Trophoblast cell (in vitro differentiated cells and primary cell): Measurements from ENCODE around the gene ROR1.

Experiments
- DNase-seq, 2 donors: peaks; one replicate each; pipeline ENCODE4 v3.0.0-alpha.2; 2016
- H2AFZ ChIP-seq: 2 replicates; pipeline ENCODE4 v1.6.1; 2013; ENCODE audit warnings: low read length, moderate library complexity, mild to moderate bottlenecking; ENCODE audit not compliant: insufficient read depth, poor library complexity
- H2AK5ac ChIP-seq: 2 replicates; pipeline ENCODE4 v1.6.1; 2013; ENCODE audit warnings: mild to moderate bottlenecking, low read length
- H2BK120ac ChIP-seq: 2 replicates; pipeline ENCODE4 v1.6.1; 2013; ENCODE audit warnings: low read length, mild to moderate bottlenecking, moderate library complexity; ENCODE audit not compliant: insufficient read depth, poor library complexity
- H2BK12ac ChIP-seq: 2 replicates; pipeline ENCODE4 v1.6.1; 2013; ENCODE audit warnings: mild to moderate bottlenecking, low read length, moderate library complexity
- H2BK5ac ChIP-seq: 2 replicates; pipeline ENCODE4 v1.6.1; 2013; ENCODE audit warnings: low read length, low read depth, moderate library complexity, mild to moderate bottlenecking; ENCODE audit not compliant: poor library complexity
- H3K14ac ChIP-seq: 2 replicates; pipeline ENCODE4 v1.6.1; 2013; ENCODE audit warnings: mild to moderate bottlenecking, low read length
- H3K18ac ChIP-seq: 2 replicates; pipeline ENCODE4 v1.6.1; 2013; ENCODE audit warnings: mild to moderate bottlenecking, low read length
- H3K23ac ChIP-seq: 2 replicates; pipeline ENCODE4 v1.6.1; 2013; ENCODE audit warnings: low read length
- H3K27ac ChIP-seq: 2 replicates; pipeline ENCODE4 v1.5.1; 2013; ENCODE audit warnings: low read depth, mild to moderate bottlenecking, inconsistent platforms, low read length, moderate library complexity
- H3K27me3 ChIP-seq: 2 replicates; pipeline ENCODE4 v1.6.1; 2013; ENCODE audit warnings: inconsistent platforms, mild to moderate bottlenecking, low read length, moderate library complexity; ENCODE audit not compliant: insufficient read depth
- H3K36me3 ChIP-seq, 2 experiments: 1 replicate in 1 of 2; 2 replicates in 1 of 2; pipeline ENCODE4 v1.6.1; 2013; ENCODE audit warnings: low read length in 2 of 2, mild to moderate bottlenecking in 2 of 2, moderate library complexity in 1 of 2; ENCODE audit not compliant: insufficient read depth in 2 of 2, control insufficient read depth in 1 of 2
- H3K4ac ChIP-seq: 2 replicates; pipeline ENCODE4 v1.6.1; 2013; ENCODE audit warnings: low read depth, mild to moderate bottlenecking, low read length, moderate library complexity
- H3K4me1 ChIP-seq, 2 experiments: 1 replicate in 1 of 2; 2 replicates in 1 of 2; pipeline ENCODE4 v1.6.1; 2013; ENCODE audit warnings: low read length in 2 of 2, mild to moderate bottlenecking in 2 of 2, moderate library complexity in 1 of 2; ENCODE audit not compliant: insufficient read depth in 2 of 2, control insufficient read depth in 1 of 2
- H3K4me2 ChIP-seq: 2 replicates; pipeline ENCODE4 v1.6.1; 2013; ENCODE audit warnings: inconsistent platforms, mild to moderate bottlenecking, low read length, moderate library complexity
- H3K4me3 ChIP-seq: 2 replicates; pipeline ENCODE4 v1.5.1; 2013; ENCODE audit warnings: mild to moderate bottlenecking, low read depth, low read length, inconsistent platforms
- H3K79me1 ChIP-seq: one replicate; pipeline ENCODE4 v1.6.1; 2013; ENCODE audit warnings: low read length
- H3K79me2 ChIP-seq: 2 replicates; pipeline ENCODE4 v1.6.1; 2013; ENCODE audit warnings: low read length, mild to moderate bottlenecking; ENCODE audit not compliant: control insufficient read depth, insufficient read depth, poor library complexity
- H3K9ac ChIP-seq: 2 replicates; pipeline ENCODE4 v1.6.1; 2013; ENCODE audit warnings: mild to moderate bottlenecking, low read length
- H3K9me3 ChIP-seq: 2 replicates; pipeline ENCODE4 v1.6.1; 2013; ENCODE audit warnings: low read depth, mild to moderate bottlenecking, control low read depth, inconsistent platforms, low read length; ENCODE audit not compliant: insufficient read depth
- H4K12ac ChIP-seq: 2 replicates; pipeline ENCODE4 v1.6.1; 2013; ENCODE audit warnings: low read depth, mild to moderate bottlenecking, low read length, moderate library complexity
- H4K8ac ChIP-seq: 2 replicates; pipeline ENCODE4 v1.6.1; 2013; ENCODE audit warnings: low read depth, mild to moderate bottlenecking, low read length, moderate library complexity
- H4K91ac ChIP-seq: one replicate; pipeline ENCODE4 v1.6.1; 2013; ENCODE audit warnings: low read depth, mild to moderate bottlenecking, low read length, moderate library complexity
- WGBS: extraction: QIAGEN DNeasy Blood & Tissue Kit; methylation state at CpG from one replicate; pipeline ENCODE4 v1.1.7; 2013; ENCODE audit warnings: missing lambda C conversion rate; ENCODE audit not compliant: insufficient read length, insufficient coverage; ENCODE audit errors: extremely low coverage; 5-methylcytosine and 5-hydroxymethylcytosine counted together

The ROR1 gene

GRCh38 chr1:63793741-63794240 lies 20.0 kb downstream of the ROR1 start:
- Histone ChIP-seq H3K27me3 (no peaks in the 10 kb centered on the region), H2BK120ac (no peak overlapping the region), H2AK5ac (no peak overlapping the region), H3K4me1 (peaks cover 5 to 8% of the 10 kb centered on the region in 2 experiments), H3K23ac (no peak overlapping the region), H3K14ac (no peak overlapping the region), H3K18ac (no peak overlapping the region), H4K12ac (no peak overlapping the region), H3K27ac (no peak overlapping the region), H3K36me3 (peaks cover 4 to 9% of the 10 kb centered on the region in 2 experiments), H4K8ac (no peak overlapping the region), H2AFZ (no peak overlapping the region), H4K91ac (no peak overlapping the region), H2BK5ac (no peak overlapping the region), H3K9ac (no peak overlapping the region), H2BK12ac (no peak overlapping the region), H3K4me2 (no peak overlapping the region), H3K9me3 (no peaks in the 10 kb centered on the region), H3K79me2 (peaks cover 4% of the 10 kb centered on the region), H3K4me3 (no peak overlapping the region), H3K4ac (no peak overlapping the region), H3K79me1 (no peaks in the 10 kb centered on the region)
- WGBS, result no CpG with 5 or more reads among the region's 8 CpGs
- DNase-seq, result no peak

- Histone ChIP-seq H3K4ac (peak overlapping the region; percentile 2), H4K91ac (no peak overlapping the region), H4K8ac (no peak overlapping the region), H3K36me3 (peaks cover 4 to 9% of the 10 kb centered on the region in 2 experiments), H3K18ac (peak overlapping the region; percentile 7), H3K27me3 (no peaks in the 10 kb centered on the region), H2BK5ac (no peak overlapping the region), H4K12ac (no peak overlapping the region), H3K27ac (no peak overlapping the region), H2BK12ac (no peak overlapping the region), H3K4me3 (no peak overlapping the region), H3K79me1 (no peaks in the 10 kb centered on the region), H3K9me3 (no peaks in the 10 kb centered on the region), H2BK120ac (no peak overlapping the region), H2AK5ac (no peak overlapping the region), H3K4me2 (no peak overlapping the region), H3K4me1 (peaks cover 5 to 8% of the 10 kb centered on the region in 2 experiments), H3K23ac (no peak overlapping the region), H3K9ac (no peak overlapping the region), H2AFZ (no peak overlapping the region), H3K79me2 (peaks cover 4% of the 10 kb centered on the region), H3K14ac (no peak overlapping the region)
- no CpG with 5 or more reads among the region's 7 CpGs for WGBS
- no peak for DNase-seq
Measured at GRCh38 chr1:63794354-63794753, 20.5 kb downstream of the ROR1 start.

GRCh38 chr1:63794939-63795378 lies 21.1 kb downstream of the ROR1 start:
- no CpG with 5 or more reads among the region's 7 CpGs for WGBS

GRCh38 chr1:63795455-63795854 lies 21.6 kb downstream of the ROR1 start:
- peaks cover 4% of the 10 kb centered on the region in 2 experiments for H3K36me3 ChIP-seq
- H2BK12ac ChIP-seq, result no peak overlapping the region
- H2AK5ac ChIP-seq, result no peak overlapping the region
- no peak for DNase-seq
- H3K9me3 ChIP-seq, result no peaks in the 10 kb centered on the region
- no peak overlapping the region for H2AFZ ChIP-seq
- no peak overlapping the region for H2BK5ac ChIP-seq
- no peak overlapping the region for H3K9ac ChIP-seq
- no peak overlapping the region for H4K91ac ChIP-seq
- H3K27me3 ChIP-seq, result no peaks in the 10 kb centered on the region
- peaks cover 3 to 8% of the 10 kb centered on the region in 2 experiments for H3K4me1 ChIP-seq
- no peak overlapping the region for H3K27ac ChIP-seq
- H3K4me3 ChIP-seq, result no peak overlapping the region
- no peak overlapping the region for H4K12ac ChIP-seq
- H3K18ac ChIP-seq, result no peak overlapping the region
- no peak overlapping the region for H3K14ac ChIP-seq
- no peaks in the 10 kb centered on the region for H3K79me1 ChIP-seq
- no peak overlapping the region for H3K4ac ChIP-seq
- H3K79me2 ChIP-seq, result peaks cover 4% of the 10 kb centered on the region
- no peak overlapping the region for H3K4me2 ChIP-seq
- H3K23ac ChIP-seq, result no peak overlapping the region
- WGBS, result no CpG with 5 or more reads among the region's 4 CpGs
- H4K8ac ChIP-seq, result no peak overlapping the region
- no peak overlapping the region for H2BK120ac ChIP-seq

More at GRCh38 chr1:63794939-63795378, 21.1 kb downstream of the ROR1 start:
- H3K36me3 ChIP-seq, result peaks cover 4 to 7% of the 10 kb centered on the region in 2 experiments
- H2BK120ac ChIP-seq, result no peak overlapping the region
- H2BK5ac ChIP-seq, result no peak overlapping the region
- H3K27ac ChIP-seq, result no peak overlapping the region
- no peaks in the 10 kb centered on the region for H3K27me3 ChIP-seq
- no peak overlapping the region for H3K9ac ChIP-seq
- no peaks in the 10 kb centered on the region for H3K79me1 ChIP-seq
- DNase-seq, result no peak
- no peak overlapping the region for H3K4ac ChIP-seq
- no peak overlapping the region for H3K14ac ChIP-seq
- no peak overlapping the region for H2BK12ac ChIP-seq
- no peak overlapping the region for H4K8ac ChIP-seq
- no peak overlapping the region for H3K4me3 ChIP-seq
- no peak overlapping the region for H4K12ac ChIP-seq
- H2AK5ac ChIP-seq, result no peak overlapping the region
- peak overlapping the region; percentile 61 for H3K18ac ChIP-seq
- H3K4me2 ChIP-seq, result no peak overlapping the region
- no peaks in the 10 kb centered on the region for H3K9me3 ChIP-seq
- peaks cover 3 to 8% of the 10 kb centered on the region in 2 experiments for H3K4me1 ChIP-seq
- no peak overlapping the region for H2AFZ ChIP-seq
- peaks cover 4% of the 10 kb centered on the region for H3K79me2 ChIP-seq
- no peak overlapping the region for H4K91ac ChIP-seq
- no peak overlapping the region for H3K23ac ChIP-seq
